NT2/D1 (cell line): ENCODE measurements around the gene TMEM54.

Source experiments
- SUZ12 ChIP-seq: IDR thresholded peaks from 2 replicates; pipeline ENCODE4 v1.6.1; 2011; ENCODE audit not compliant: insufficient read length, insufficient read depth; ENCODE audit errors: extremely low read depth
- YY1 ChIP-seq: IDR thresholded peaks from 2 replicates; pipeline ENCODE4 v1.6.1; 2011; ENCODE audit not compliant: insufficient read length, insufficient read depth

DNA sequence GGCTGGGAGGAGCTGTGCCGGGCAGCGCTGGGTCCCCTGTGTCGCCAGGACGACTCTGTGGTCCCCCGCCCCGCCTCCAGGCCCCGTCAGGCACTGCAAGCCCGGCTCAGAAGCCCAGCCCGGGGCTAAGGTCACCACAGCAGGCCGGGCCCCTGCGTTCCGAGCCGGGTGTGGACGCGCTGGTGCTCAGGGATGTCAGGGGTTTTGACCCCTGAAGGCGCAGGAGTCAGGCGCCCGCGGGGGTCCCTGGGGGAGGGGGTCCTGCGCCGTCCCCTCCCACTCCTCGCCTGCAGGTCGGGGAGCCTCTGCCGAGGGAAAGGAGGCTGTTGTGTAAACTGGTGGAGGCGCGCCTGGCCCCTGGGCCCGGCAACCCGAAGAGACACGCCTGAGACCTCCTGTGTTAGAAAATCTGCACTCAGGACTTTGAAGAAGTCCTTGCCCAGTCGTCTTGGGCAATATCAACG, 23.7 kb upstream of the TMEM54 start:
- TF ChIP-seq SUZ12 (no peak), YY1 (no peak)
